ENCODE results near the gene PLXNA4.

PLXNA4 gene

GRCh38 chr7:132485136-132485535 is 91.1 kb downstream of the PLXNA4 start:
- TF ChIP-seq CTCF (conservative IDR thresholded peaks at IDR 0.05), result no peak
- no peak overlapping the region for H3K27ac ChIP-seq

- H3K27ac ChIP-seq, result no peak overlapping the region
- TF ChIP-seq CTCF (conservative IDR thresholded peaks at IDR 0.05), result no peak
Measured at GRCh38 chr7:132482866-132483265, 93.4 kb downstream of the PLXNA4 start.

GRCh38 chr7:132480534-132480933 is 95.7 kb downstream of the PLXNA4 start:
- no peak for TF ChIP-seq CTCF (conservative IDR thresholded peaks at IDR 0.05)
- no peak overlapping the region for H3K27ac ChIP-seq

- no peak for TF ChIP-seq CTCF (conservative IDR thresholded peaks at IDR 0.05)
- H3K27ac ChIP-seq, result no peak overlapping the region
Measured at GRCh38 chr7:132476541-132476940, 99.7 kb downstream of the PLXNA4 start.

- no peak overlapping the region for H3K27ac ChIP-seq
- no peak for TF ChIP-seq CTCF (conservative IDR thresholded peaks at IDR 0.05)
Measured at GRCh38 chr7:132475669-132476116, 100.6 kb downstream of the PLXNA4 start.

- TF ChIP-seq CTCF (conservative IDR thresholded peaks at IDR 0.05), result no peak
- no peak overlapping the region for H3K27ac ChIP-seq
Measured at GRCh38 chr7:132475037-132475668, 101.1 kb downstream of the PLXNA4 start.

GRCh38 chr7:132472463-132473120 is 103.7 kb downstream of the PLXNA4 start:
- TF ChIP-seq CTCF (conservative IDR thresholded peaks at IDR 0.05), result no peak
- H3K27ac ChIP-seq, result peak overlapping the region; percentile 57
